Mammary epithelial cell (primary cell): ENCODE data around the gene SSBP2.

Source experiments
- EZH2 ChIP-seq: IDR thresholded peaks from 2 replicates; pipeline ENCODE4 v1.6.1; 2012; ENCODE audit warnings: low read length, inconsistent platforms, borderline replicate concordance
- TF ChIP-seq, protein P1 (sequence below), 2 donors: IDR thresholded peaks in 1 of 2; conservative IDR thresholded peaks in 1 of 2; 2 replicates each; pipeline ENCODE4 v1.5.1; 2011 to 2012; ENCODE audit warnings: inconsistent platforms in 2 of 2, low read length in 2 of 2, mild to moderate bottlenecking in 2 of 2, control low read depth in 1 of 2, low read depth in 1 of 2; ENCODE audit not compliant: insufficient read depth in 1 of 2; ENCODE audit errors: extremely low read depth in 1 of 2

- TF ChIP-seq, protein P1, sequence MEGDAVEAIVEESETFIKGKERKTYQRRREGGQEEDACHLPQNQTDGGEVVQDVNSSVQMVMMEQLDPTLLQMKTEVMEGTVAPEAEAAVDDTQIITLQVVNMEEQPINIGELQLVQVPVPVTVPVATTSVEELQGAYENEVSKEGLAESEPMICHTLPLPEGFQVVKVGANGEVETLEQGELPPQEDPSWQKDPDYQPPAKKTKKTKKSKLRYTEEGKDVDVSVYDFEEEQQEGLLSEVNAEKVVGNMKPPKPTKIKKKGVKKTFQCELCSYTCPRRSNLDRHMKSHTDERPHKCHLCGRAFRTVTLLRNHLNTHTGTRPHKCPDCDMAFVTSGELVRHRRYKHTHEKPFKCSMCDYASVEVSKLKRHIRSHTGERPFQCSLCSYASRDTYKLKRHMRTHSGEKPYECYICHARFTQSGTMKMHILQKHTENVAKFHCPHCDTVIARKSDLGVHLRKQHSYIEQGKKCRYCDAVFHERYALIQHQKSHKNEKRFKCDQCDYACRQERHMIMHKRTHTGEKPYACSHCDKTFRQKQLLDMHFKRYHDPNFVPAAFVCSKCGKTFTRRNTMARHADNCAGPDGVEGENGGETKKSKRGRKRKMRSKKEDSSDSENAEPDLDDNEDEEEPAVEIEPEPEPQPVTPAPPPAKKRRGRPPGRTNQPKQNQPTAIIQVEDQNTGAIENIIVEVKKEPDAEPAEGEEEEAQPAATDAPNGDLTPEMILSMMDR (conservative IDR thresholded peaks at IDR 0.05 in 1 of 2, IDR thresholded peaks at IDR 0.05 in 1 of 2; ENCODE audit: extremely low read depth in 1 of 2, insufficient read depth in 1 of 2, low read depth in 1 of 2, low read length in 2 of 2), result no peak
- no peak for TF ChIP-seq EZH2
Observed at GRCh38 chr5:81545911-81546310, 205.0 kb downstream of the SSBP2 start.
